Heart left ventricle (tissue), 13 donors: ENCODE results near the gene TPH2.

Experiments used
- POLR2A ChIP-seq, 2 donors: fragments of 450-650 bp; IDR thresholded peaks; one replicate each; pipeline ENCODE4 v1.6.1; 2017; ENCODE audit warnings: antibody characterized with exemption in 2 of 2, mild to moderate bottlenecking in 2 of 2, moderate library complexity in 2 of 2
- TF ChIP-seq, protein P1 (sequence below), 12 donors: fragments of 200-600 bp; sonication (generic) in 4 of 12; IDR thresholded peaks; one replicate each; pipeline versions ENCODE4 v1.5.0 to v1.8.0; 2018 to 2022; ENCODE audit warnings: antibody characterized with exemption in 12 of 12, mild to moderate bottlenecking in 5 of 12
- donor health status: ischemic (EF 13 %, LVEDD 7.1; RV severe dilation, severe dysfunction).
- donor health status: DM: no; HTN: yes; CAD: no.
- donor health status: DM: no; HTN: no; CAD: no.
- donor health status: ischemic (EF 25% LVEDD 6.9; RV normal size, moderate dysfunction).
- donor health status: ischemic (EF 25% LVEDD 5.7; RV mildly dilated, moderate dysfunction).
- donor health status: ischemic (EF 35%, LVEDD 5.7; RV mildly dilated, moderate dysfunction).
- donor health status: nonischemic (EF 11% LVEDD 7.7; RV severe dilation, severe dysfunction).
- donor health status: DM: yes; HTN: yes; CAD: no.
- donor health status: PGD.
- donor health status: ischemic (EF 29% LVEDD 5.4; RV normal size, mild dysfunction).
- donor health status: nonischemic (EF 23%, LVEDD 6.1; RV moderate dilation, normal function).

DNA sequence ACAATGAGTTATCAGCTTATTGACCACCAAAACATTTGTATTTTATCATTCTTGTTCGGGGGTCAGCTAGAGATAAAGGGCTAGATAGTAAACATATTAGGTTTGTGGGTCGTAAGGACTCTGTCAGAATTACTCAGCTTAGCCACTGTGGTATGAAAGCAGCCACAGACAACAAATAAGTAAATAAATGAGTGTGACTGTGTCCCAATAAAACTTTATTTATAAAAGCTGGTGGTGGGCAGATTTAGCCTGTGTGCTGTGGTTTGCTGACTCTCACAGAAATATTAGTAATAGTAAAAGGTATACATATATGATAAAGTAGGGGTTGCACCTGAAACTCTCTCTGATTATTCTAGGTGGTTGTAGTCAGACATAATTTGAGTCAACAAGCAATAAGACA lies 56.1 kb downstream of the TPH2 start:
- no peak for TF ChIP-seq POLR2A (IDR thresholded peaks at IDR 0.05)
- TF ChIP-seq, protein P1, sequence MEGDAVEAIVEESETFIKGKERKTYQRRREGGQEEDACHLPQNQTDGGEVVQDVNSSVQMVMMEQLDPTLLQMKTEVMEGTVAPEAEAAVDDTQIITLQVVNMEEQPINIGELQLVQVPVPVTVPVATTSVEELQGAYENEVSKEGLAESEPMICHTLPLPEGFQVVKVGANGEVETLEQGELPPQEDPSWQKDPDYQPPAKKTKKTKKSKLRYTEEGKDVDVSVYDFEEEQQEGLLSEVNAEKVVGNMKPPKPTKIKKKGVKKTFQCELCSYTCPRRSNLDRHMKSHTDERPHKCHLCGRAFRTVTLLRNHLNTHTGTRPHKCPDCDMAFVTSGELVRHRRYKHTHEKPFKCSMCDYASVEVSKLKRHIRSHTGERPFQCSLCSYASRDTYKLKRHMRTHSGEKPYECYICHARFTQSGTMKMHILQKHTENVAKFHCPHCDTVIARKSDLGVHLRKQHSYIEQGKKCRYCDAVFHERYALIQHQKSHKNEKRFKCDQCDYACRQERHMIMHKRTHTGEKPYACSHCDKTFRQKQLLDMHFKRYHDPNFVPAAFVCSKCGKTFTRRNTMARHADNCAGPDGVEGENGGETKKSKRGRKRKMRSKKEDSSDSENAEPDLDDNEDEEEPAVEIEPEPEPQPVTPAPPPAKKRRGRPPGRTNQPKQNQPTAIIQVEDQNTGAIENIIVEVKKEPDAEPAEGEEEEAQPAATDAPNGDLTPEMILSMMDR (IDR thresholded peaks at IDR 0.05) = no peak
